Measurements from ENCODE around the gene MICOS13.
A peak's percentile ranks its signal among the peaks of the same experiment; 100 is the strongest.
"Not testable (repeated sequence)": the region's sequence is repeated elsewhere in the genome, so short reads cannot be mapped to it uniquely, and the experiment has no call there.

The MICOS13 gene

DNA sequence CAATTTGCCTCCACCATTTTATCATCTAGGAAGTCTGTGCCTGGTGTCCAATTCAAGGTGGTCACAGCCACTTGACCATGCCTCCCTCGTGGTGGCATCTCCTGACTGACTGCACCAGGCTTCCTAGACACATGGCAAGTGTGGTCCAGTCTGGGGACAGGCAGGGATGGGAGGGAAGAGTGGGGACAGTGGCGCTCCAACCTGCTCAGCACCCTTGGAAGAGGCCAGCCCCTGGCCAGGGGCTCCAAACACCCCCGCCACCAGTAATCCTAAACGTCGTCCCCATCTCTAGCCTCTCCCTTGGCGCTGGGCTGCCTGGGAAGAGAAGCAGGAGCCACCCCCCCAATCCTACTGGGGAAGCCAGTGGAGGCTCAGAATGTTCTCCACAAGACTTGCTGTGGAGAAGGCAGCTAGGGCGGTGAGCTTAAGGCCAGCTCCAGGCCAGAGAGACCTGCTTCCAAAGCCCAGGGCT is 12.4 kb upstream of the MICOS13 start:
- Histone ChIP-seq H3K9ac (ENCODE audit: low read depth, low read length) (no peak overlapping the region), H3K4me3 (ENCODE audit: low read depth, low read length) (no peak overlapping the region), H3K4me1 (ENCODE audit: control insufficient read depth, insufficient read depth, low read length) (no peaks in the 10 kb centered on the region), H3K27me3 (ENCODE audit: control insufficient read depth, insufficient read depth, low read length) (no peaks in the 10 kb centered on the region), H3K9me3 (ENCODE audit: control insufficient read depth, insufficient read depth, low read length) (no peaks in the 10 kb centered on the region), H3K36me3 (ENCODE audit: control insufficient read depth, insufficient read depth, low read length) (peaks cover 64% of the 10 kb centered on the region), H3K27ac (ENCODE audit: low read depth, low read length) (peak overlapping the region; percentile 41)

DNA sequence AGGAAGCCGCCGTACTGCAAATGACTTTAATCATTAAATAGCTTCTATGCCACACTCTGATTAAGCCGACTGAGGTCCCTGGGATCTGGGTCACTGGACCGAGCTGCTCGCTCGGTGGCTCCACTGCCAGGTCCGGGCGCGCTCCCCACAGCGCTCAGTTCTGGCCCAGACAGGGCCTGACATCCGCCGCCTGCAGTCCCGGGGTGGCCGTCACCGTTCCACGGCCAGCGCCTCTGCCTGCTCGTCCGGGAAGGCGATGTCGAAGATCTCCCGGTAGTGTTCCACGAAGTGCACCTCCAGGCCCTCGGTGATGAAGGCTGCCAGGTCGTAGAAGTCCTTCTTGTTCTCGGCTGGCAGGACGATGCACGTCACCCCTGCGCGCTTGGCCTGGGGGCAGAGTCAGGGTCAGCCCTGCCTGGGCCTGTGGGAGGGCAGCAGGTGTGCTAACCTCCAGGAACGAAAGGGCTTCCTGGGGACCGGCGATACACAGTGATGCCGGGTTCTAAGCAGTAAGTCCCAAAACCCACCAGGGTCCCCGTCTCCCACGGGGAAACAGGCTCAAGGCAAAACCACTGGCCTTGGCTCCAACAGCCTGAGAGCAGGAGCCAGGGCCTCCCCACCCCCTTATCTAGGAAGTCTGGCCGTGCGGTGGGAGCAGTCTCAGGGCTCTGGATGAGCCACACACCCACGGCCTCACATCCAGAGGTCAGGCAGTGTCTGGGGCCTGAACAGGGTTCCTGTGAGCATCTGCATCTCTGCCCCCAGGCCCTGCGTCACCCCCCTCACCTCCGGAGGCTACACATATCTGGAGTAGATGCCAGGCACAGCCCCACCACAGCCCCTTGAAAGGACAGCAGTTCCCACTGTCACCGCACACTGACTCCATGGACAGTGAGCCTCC is 11.8 kb upstream of the MICOS13 start:
- Histone ChIP-seq H3K4me3 (ENCODE audit: low read depth, low read length) (peak overlapping the region; percentile 94; the same call in 1 of the 2 replicates), H3K9ac (ENCODE audit: low read depth, low read length) (no peak overlapping the region), H3K9me3 (ENCODE audit: control insufficient read depth, insufficient read depth, low read length) (no peaks in the 10 kb centered on the region), H3K36me3 (ENCODE audit: control insufficient read depth, insufficient read depth, low read length) (peaks cover 60% of the 10 kb centered on the region), H3K27me3 (ENCODE audit: control insufficient read depth, insufficient read depth, low read length) (no peaks in the 10 kb centered on the region), H3K27ac (ENCODE audit: low read depth, low read length) (peak overlapping the region; percentile 41), H3K4me1 (ENCODE audit: control insufficient read depth, insufficient read depth, low read length) (no peaks in the 10 kb centered on the region)

DNA sequence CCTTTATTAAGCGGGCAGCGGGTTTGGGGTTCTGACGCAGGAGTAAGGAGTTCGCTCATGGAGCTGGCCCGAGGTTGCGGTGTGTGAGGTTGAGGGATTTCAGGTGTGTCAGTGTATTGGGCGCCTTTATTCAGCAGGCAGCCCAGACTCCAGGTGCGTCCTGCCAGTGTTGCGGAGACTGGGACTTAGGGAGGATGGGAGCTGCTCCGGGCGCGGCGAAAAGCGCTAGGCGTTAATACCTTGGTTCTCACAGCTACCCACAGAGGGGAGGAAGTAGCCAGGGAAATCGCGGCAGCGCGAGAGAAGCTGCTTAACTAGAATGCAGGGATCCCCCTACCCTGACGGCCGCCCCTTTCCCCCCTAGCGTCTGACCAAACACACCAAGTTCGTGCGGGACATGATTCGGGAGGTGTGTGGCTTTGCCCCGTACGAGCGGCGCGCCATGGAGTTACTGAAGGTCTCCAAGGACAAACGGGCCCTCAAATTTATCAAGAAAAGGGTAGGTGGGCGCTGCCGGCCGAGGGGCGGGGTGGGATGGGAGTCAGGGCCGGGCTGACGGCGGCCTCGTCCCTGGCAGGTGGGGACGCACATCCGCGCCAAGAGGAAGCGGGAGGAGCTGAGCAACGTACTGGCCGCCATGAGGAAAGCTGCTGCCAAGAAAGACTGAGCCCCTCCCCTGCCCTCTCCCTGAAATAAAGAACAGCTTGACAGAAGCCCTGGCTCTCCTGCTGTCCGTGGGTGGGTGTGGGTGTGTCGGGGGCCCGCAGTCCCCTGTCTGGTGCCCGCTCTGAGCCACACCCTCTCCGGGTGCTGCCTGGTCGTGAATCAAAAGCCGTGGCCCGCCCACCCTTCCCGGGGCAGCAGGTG is 10.9 kb upstream of the MICOS13 start:
- Histone ChIP-seq H3K36me3 (ENCODE audit: control insufficient read depth, insufficient read depth, low read length) (peaks cover 52% of the 10 kb centered on the region), H3K4me1 (ENCODE audit: control insufficient read depth, insufficient read depth, low read length) (no peaks in the 10 kb centered on the region), H3K9me3 (ENCODE audit: control insufficient read depth, insufficient read depth, low read length) (no peaks in the 10 kb centered on the region), H3K27me3 (ENCODE audit: control insufficient read depth, insufficient read depth, low read length) (no peaks in the 10 kb centered on the region), H3K27ac (ENCODE audit: low read depth, low read length) (peak overlapping the region; percentile 96), H3K4me3 (ENCODE audit: low read depth, low read length) (peak overlapping the region; percentile 94), H3K9ac (ENCODE audit: low read depth, low read length) (peak overlapping the region; percentile 98)

DNA sequence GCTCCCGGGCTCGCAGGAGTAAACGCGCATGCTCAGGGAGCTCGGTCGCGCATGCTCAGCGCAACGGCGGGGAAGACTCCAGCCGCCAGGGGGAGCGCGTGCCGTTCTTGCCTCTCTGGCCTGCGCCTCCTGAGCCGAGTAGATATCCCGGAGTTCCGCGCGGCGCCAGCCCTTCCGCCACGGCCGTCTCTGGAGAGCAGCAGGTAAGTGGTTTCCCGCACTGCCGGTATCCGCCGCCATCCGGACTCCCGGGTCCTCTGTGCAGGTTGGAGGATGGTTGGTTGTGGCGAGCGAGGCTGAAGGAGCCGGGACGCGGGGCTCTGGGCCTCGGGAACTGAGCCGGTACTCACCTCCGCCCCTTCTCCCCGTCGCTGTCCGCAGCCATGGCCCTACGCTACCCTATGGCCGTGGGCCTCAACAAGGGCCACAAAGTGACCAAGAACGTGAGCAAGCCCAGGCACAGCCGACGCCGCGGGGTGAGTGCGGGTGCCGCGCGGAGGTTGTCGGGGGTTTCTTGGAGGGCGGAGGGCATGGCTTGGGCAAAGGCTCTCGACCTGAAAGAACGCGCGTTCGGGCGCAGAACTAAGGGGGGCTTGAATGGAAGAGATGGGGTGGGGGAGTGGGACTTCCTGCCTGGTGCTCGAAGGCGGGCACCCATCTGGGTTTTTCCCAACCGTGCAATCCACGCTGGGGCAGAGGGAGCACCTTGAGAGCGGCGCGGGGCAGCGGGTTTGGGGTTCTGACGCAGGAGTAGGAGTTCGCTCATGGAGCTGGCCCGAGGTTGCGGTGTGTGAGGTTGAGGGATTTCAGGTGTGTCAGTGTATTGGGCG is 10.0 kb upstream of the MICOS13 start, which contains the start of gene RPL36:
RPL36 (plus strand) TSS at position 171 of the 830 bp plus-strand sequence; CDS start at position 384, 213 bp downstream.
- H3K9ac ChIP-seq (ENCODE audit: low read depth, low read length): peak within 1 kb of the TSS; percentile 98
- H3K27me3 ChIP-seq (ENCODE audit: control insufficient read depth, insufficient read depth, low read length): no peaks in the 10 kb centered on the region
- no peaks in the 10 kb centered on the region for H3K4me1 ChIP-seq (ENCODE audit: control insufficient read depth, insufficient read depth, low read length)
- peaks cover 43% of the 10 kb centered on the region for H3K36me3 ChIP-seq (ENCODE audit: control insufficient read depth, insufficient read depth, low read length)
- no peaks in the 10 kb centered on the region for H3K9me3 ChIP-seq (ENCODE audit: control insufficient read depth, insufficient read depth, low read length)
- H3K27ac ChIP-seq (ENCODE audit: low read depth, low read length): peak within 1 kb of the TSS; percentile 96
- H3K4me3 ChIP-seq (ENCODE audit: low read depth, low read length): peak within 1 kb of the TSS; percentile 94

DNA sequence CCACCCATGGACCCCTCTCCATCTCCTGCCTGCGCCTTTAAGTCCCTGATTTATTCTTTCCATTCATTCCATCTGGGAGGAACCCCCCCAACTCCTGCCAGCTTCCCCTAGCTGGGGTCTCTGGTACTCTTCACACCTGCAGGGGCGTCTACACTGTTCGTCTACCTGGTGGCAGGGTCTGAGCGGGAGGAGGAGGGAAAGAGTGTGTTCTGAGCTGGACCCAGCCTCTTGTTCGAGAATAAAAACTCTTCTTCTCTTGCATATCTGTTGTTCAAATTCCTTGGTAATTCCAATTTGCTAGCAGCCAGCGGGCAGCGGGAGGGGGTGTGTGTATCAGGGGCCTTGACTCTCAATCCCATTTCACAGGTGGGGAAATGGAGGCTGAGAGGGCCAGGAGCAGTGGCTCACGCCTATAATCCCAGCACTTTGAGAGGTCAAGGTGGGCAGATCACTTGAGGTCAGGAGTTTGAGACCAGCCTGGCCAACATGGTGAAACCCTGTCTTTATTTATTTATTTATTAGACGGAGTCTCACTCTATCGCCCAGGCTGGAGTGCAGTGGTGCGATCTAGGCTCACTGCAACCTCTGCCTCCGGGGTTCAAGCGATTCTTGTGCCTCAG is 8.1 kb upstream of the MICOS13 start:
- not testable (repeated sequence) for H3K27me3 ChIP-seq (ENCODE audit: control insufficient read depth, insufficient read depth, low read length); H3K9ac ChIP-seq (ENCODE audit: low read depth, low read length); H3K4me1 ChIP-seq (ENCODE audit: control insufficient read depth, insufficient read depth, low read length); H3K9me3 ChIP-seq (ENCODE audit: control insufficient read depth, insufficient read depth, low read length); H3K4me3 ChIP-seq (ENCODE audit: low read depth, low read length); H3K27ac ChIP-seq (ENCODE audit: low read depth, low read length)
- H3K36me3 ChIP-seq (ENCODE audit: control insufficient read depth, insufficient read depth, low read length): peaks cover 24% of the 10 kb centered on the region

DNA sequence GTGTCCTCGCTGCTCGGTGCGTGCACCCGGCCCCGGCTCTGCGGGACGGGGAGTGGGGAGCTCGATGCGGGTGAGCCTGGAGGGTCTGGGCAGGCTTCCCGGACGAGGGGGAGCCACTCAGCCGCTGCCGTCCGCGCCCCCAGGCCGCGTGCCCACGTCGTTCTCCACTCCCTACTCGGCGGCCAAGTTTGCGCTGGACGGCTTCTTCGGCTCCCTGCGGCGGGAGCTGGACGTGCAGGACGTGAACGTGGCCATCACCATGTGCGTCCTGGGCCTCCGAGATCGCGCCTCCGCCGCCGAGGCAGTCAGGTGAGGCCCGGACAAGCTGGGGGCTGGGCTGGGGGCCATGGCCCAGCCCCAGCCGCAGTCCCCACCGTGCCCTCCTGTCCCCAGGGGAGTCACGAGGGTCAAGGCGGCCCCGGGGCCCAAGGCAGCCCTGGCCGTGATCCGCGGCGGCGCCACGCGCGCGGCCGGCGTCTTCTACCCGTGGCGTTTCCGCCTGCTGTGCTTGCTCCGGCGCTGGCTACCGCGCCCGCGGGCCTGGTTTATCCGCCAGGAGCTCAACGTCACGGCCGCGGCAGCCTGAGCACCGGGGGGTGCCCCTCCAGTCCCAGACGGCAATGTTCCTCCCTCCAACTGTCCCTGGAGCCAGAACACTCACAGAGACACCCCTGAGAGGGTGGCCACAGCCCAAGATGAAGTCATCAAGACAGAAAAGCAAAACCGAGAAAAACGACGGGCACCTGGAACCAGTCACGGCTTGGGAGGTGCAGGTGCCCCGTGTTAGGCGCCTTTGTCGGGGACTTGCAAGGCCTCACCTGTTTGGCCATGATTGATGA is 7.3 kb upstream of the MICOS13 start:
- Histone ChIP-seq H3K9ac (ENCODE audit: low read depth, low read length) (no peak overlapping the region), H3K9me3 (ENCODE audit: control insufficient read depth, insufficient read depth, low read length) (no peaks in the 10 kb centered on the region), H3K27me3 (ENCODE audit: control insufficient read depth, insufficient read depth, low read length) (no peaks in the 10 kb centered on the region), H3K4me3 (ENCODE audit: low read depth, low read length) (peak overlapping the region; percentile 35; the same call in 1 of the 2 replicates), H3K4me1 (ENCODE audit: control insufficient read depth, insufficient read depth, low read length) (no peaks in the 10 kb centered on the region), H3K36me3 (ENCODE audit: control insufficient read depth, insufficient read depth, low read length) (peaks cover 16% of the 10 kb centered on the region), H3K27ac (ENCODE audit: low read depth, low read length) (no peak overlapping the region)

DNA sequence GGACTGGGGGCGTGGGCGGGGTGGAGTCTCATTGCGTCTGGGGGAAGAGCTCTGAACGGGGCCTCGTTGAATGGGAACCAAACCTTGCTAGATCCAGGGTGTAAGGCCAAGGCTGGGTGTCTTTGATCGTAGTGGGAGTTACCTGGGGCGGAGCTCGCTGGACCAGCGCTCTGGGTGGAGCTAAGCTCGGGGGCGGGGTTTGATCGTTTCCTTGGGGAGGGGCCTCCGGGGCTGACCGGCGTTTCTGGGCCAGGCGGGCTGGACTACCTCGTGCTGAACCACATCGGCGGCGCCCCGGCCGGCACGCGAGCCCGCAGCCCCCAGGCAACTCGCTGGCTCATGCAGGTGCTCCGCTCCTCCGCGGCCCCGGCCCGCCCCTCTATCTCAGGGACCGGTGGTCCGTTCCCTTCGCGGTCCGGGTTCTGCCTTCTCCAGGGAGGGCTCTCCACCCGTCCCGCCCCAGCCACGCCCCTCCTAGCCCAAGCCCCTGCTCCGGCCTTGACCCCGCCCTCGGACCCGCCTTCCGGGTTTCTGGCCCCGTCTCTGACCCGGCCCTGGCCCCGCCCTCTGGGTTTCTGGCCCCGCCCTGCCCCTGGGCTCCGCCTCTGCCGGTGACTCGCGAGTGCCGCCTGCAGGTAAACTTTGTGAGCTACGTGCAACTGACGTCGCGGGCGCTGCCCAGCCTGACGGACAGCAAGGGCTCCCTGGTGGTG is 6.5 kb upstream of the MICOS13 start:
- Histone ChIP-seq H3K4me3 (ENCODE audit: low read depth, low read length) (peak overlapping the region; percentile 74), H3K36me3 (ENCODE audit: control insufficient read depth, insufficient read depth, low read length) (peaks cover 8% of the 10 kb centered on the region), H3K9ac (ENCODE audit: low read depth, low read length) (no peak overlapping the region), H3K27me3 (ENCODE audit: control insufficient read depth, insufficient read depth, low read length) (no peaks in the 10 kb centered on the region), H3K27ac (ENCODE audit: low read depth, low read length) (peak overlapping the region; percentile 74), H3K9me3 (ENCODE audit: control insufficient read depth, insufficient read depth, low read length) (no peaks in the 10 kb centered on the region), H3K4me1 (ENCODE audit: control insufficient read depth, insufficient read depth, low read length) (no peaks in the 10 kb centered on the region)

DNA sequence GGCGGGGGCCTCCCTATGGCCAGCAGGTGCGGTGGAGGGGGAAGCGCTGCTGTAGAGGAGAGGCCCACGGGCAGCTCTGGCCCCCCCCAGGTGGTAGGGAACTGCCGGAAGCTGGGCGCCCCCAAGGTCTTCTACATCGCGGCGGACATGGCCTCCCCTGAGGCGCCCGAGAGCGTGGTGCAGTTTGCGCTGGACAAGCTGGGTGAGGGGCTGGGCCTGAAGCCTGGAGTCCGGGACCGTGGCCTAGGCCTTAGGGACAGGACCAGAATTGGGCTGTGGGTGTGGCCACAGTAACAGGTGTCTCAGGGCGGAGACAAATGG is 6.0 kb upstream of the MICOS13 start:
- H3K9me3 ChIP-seq (ENCODE audit: control insufficient read depth, insufficient read depth, low read length): no peaks in the 10 kb centered on the region
- H3K4me3 ChIP-seq (ENCODE audit: low read depth, low read length): peak overlapping the region; percentile 74; the same call in 1 of the 2 replicates
- H3K4me1 ChIP-seq (ENCODE audit: control insufficient read depth, insufficient read depth, low read length): no peaks in the 10 kb centered on the region
- no peaks in the 10 kb centered on the region for H3K27me3 ChIP-seq (ENCODE audit: control insufficient read depth, insufficient read depth, low read length)
- H3K27ac ChIP-seq (ENCODE audit: low read depth, low read length): no peak overlapping the region
- H3K9ac ChIP-seq (ENCODE audit: low read depth, low read length): no peak overlapping the region
- 0 out of 2 replicates have a peak, but pooled peaks cover 3% of the 10 kb centered on the region for H3K36me3 ChIP-seq (ENCODE audit: control insufficient read depth, insufficient read depth, low read length)

DNA sequence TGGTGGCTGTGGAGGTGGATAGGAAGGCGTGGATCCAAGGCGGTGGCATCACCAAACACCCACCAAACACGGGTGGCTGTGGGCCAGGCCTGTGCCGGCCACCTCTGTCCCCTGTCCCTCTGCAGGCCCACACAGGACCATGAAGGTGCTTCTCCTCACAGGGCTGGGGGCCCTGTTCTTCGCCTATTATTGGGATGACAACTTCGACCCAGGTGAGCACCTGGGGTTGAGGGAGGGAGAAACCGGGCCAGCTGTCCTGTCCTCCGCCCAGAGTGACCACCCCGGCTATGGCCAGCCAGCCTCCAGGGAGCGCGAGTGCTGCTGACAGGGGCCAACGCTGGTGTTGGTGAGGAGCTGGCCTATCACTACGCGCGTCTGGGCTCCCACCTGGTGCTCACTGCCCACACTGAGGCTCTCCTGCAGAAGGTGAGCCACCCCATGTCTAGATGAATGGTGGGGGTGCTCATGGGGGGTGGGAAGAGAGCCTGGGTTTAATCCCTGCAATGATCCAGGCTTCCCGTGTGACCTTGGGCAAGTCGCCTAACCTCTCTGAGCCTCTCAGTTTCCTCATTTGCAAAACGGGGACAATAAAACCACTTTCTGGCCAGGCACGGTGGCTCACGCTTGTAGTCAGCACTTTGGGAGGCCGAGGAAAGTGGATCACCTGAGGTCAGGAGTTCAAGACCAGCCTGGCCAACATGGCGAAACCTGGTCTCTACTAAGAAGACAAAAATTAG is 4.5 kb upstream of the MICOS13 start:
- Histone ChIP-seq H3K4me3 (ENCODE audit: low read depth, low read length) (no peak overlapping the region), H3K27ac (ENCODE audit: low read depth, low read length) (no peak overlapping the region), H3K9me3 (ENCODE audit: control insufficient read depth, insufficient read depth, low read length) (no peaks in the 10 kb centered on the region), H3K36me3 (ENCODE audit: control insufficient read depth, insufficient read depth, low read length) (no peaks in the 10 kb centered on the region), H3K27me3 (ENCODE audit: control insufficient read depth, insufficient read depth, low read length) (no peaks in the 10 kb centered on the region), H3K4me1 (ENCODE audit: control insufficient read depth, insufficient read depth, low read length) (0 out of 2 replicates have a peak, but pooled peaks cover 2% of the 10 kb centered on the region), H3K9ac (ENCODE audit: low read depth, low read length) (no peak overlapping the region)

Data from HUES48 (cell line).